Nephron progenitor cell (in vitro differentiated cells): ENCODE results near the gene ALG14.

Experiments used
- DNase-seq: peaks from one replicate; pipeline ENCODE4 v3.0.0; 2021
- H3K27ac Mint-ChIP-seq: 2 replicates; pipeline ENCODE4 v1.8.0; 2021; ENCODE audit warnings: mild to moderate bottlenecking, moderate library complexity, mixed read lengths
- H3K27me3 Mint-ChIP-seq: 2 replicates; pipeline ENCODE4 v1.8.0; 2021; ENCODE audit warnings: mild to moderate bottlenecking, low read depth, mixed read lengths; ENCODE audit not compliant: poor library complexity
- H3K36me3 Mint-ChIP-seq: 2 replicates; pipeline ENCODE4 v1.8.0; 2021; ENCODE audit warnings: low read depth, mixed read lengths
- H3K4me1 Mint-ChIP-seq: 2 replicates; pipeline ENCODE4 v1.8.0; 2021; ENCODE audit warnings: mixed read lengths
- H3K4me3 Mint-ChIP-seq: 2 replicates; pipeline ENCODE4 v1.8.0; 2021; ENCODE audit warnings: mild to moderate bottlenecking, moderate library complexity, mixed read lengths
- H3K9me3 Mint-ChIP-seq: 2 replicates; pipeline ENCODE4 v1.8.0; 2021; ENCODE audit warnings: mild to moderate bottlenecking, moderate library complexity, mixed read lengths
- CTCF ChIP-seq: fragments of 200-600 bp; sonication (generic); IDR thresholded peaks from 2 replicates; pipeline ENCODE4 v1.5.0; 2021; ENCODE audit warnings: antibody characterized with exemption

Gene ALG14

GRCh38 chr1:95018602-95019369 is 54.0 kb downstream of the ALG14 start:
- Mint-ChIP-seq H3K36me3 (peaks cover 7% of the 10 kb centered on the region), H3K9me3 (peaks cover under 1% of the 10 kb centered on the region), H3K4me1 (peaks cover 34% of the 10 kb centered on the region), H3K27ac (no peak overlapping the region), H3K4me3 (no peak overlapping the region), H3K27me3 (peaks cover 3% of the 10 kb centered on the region)
- no peak for DNase-seq
- TF ChIP-seq CTCF = no peak

DNA sequence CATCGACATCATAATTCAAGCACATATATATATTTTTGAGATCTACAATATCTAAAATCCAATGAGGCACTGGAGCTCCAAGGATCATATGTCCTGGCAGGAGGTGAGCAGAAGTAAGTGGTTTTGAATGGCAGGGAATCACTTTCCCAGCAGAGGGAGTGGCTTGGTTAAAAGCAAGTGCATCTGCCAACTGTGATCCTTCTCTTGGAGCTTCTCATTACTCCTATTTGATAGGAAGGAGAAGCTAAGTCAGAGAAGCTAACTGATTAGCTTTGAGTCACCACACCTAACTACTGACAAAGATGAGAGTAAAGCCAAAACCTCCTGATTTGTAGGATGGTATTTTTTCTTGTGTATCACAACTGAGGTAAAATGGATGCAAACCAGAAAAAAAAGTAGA is 55.0 kb downstream of the ALG14 start:
- no peak for TF ChIP-seq CTCF
- no peak overlapping the region for H3K27ac Mint-ChIP-seq
- no peak for DNase-seq
- peaks cover 39% of the 10 kb centered on the region for H3K4me1 Mint-ChIP-seq
- H3K4me3 Mint-ChIP-seq = no peak overlapping the region
- no peaks in the 10 kb centered on the region for H3K9me3 Mint-ChIP-seq
- H3K27me3 Mint-ChIP-seq = peaks cover 3% of the 10 kb centered on the region
- peaks cover 6% of the 10 kb centered on the region for H3K36me3 Mint-ChIP-seq

- no peak overlapping the region for H3K4me3 Mint-ChIP-seq
- TF ChIP-seq CTCF = no peak
- no peaks in the 10 kb centered on the region for H3K36me3 Mint-ChIP-seq
- H3K9me3 Mint-ChIP-seq = no peaks in the 10 kb centered on the region
- H3K4me1 Mint-ChIP-seq = peaks cover 20% of the 10 kb centered on the region
- peaks cover 3% of the 10 kb centered on the region for H3K27me3 Mint-ChIP-seq
- no peak overlapping the region for H3K27ac Mint-ChIP-seq
- DNase-seq = no peak
These were observed 57.7 kb downstream of the ALG14 start for GRCh38 chr1:95015076-95015475.

- H3K9me3 Mint-ChIP-seq = no peaks in the 10 kb centered on the region
- peak overlapping the region; percentile 44 for H3K27ac Mint-ChIP-seq
- no peaks in the 10 kb centered on the region for H3K36me3 Mint-ChIP-seq
These were observed 58.7 kb downstream of the ALG14 start for GRCh38 chr1:95013950-95014574.

DNA sequence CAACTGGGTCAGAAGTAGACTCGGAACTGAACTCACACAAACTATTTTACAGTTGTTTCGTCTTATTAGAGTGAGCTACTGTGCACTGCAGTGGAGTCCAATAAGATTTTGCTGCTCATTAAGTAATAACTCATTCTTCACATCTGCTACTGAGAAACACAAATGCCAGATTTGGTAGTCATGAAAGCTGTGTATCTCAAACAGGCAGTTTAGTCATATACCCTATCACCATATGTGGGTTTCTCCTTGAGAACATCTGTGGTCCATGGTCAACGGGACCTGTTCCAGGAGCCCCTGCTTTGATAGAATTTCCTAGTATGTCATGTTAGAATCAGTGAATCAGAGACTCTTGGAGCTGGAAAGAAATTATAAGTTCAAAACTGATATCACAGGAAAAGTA is 60.4 kb downstream of the ALG14 start:
- no peak overlapping the region for H3K27ac Mint-ChIP-seq
- TF ChIP-seq CTCF = no peak
- H3K36me3 Mint-ChIP-seq = no peaks in the 10 kb centered on the region
- DNase-seq = no peak
- peaks cover 20% of the 10 kb centered on the region for H3K4me1 Mint-ChIP-seq
- no peaks in the 10 kb centered on the region for H3K9me3 Mint-ChIP-seq
- no peak overlapping the region for H3K4me3 Mint-ChIP-seq
- peaks cover 7% of the 10 kb centered on the region for H3K27me3 Mint-ChIP-seq

More at GRCh38 chr1:95013950-95014574, 58.7 kb downstream of the ALG14 start:
- peaks cover 3% of the 10 kb centered on the region for H3K27me3 Mint-ChIP-seq
- no peak for TF ChIP-seq CTCF
- DNase-seq = no peak
- no peak overlapping the region for H3K4me3 Mint-ChIP-seq
- peaks cover 20% of the 10 kb centered on the region for H3K4me1 Mint-ChIP-seq

DNA sequence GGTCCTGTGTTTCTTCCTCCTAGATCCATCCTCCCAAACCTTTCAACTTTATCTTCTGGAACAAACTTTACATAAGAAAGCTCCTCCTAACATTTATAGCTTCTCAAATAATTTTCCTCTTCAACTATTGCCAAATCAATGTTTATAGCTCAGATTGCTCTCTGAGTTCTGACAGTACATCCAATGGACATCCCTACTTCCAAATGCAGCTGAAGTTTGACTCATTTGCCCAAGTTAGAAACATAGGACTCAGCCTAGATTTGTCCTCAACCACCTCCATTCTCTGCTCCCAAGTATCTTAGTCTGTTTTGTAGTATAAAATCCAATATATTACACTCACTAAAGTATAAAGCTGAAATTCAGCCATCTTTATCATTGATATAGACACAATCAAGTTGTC is 62.6 kb downstream of the ALG14 start:
- DNase-seq = no peak
- Mint-ChIP-seq H3K27me3 (peaks cover 4% of the 10 kb centered on the region), H3K9me3 (no peaks in the 10 kb centered on the region), H3K27ac (no peak overlapping the region), H3K36me3 (no peaks in the 10 kb centered on the region), H3K4me3 (no peak overlapping the region), H3K4me1 (peaks cover 16% of the 10 kb centered on the region)
- TF ChIP-seq CTCF = no peak
